Measurements from ENCODE around the gene TKT.

DNA sequence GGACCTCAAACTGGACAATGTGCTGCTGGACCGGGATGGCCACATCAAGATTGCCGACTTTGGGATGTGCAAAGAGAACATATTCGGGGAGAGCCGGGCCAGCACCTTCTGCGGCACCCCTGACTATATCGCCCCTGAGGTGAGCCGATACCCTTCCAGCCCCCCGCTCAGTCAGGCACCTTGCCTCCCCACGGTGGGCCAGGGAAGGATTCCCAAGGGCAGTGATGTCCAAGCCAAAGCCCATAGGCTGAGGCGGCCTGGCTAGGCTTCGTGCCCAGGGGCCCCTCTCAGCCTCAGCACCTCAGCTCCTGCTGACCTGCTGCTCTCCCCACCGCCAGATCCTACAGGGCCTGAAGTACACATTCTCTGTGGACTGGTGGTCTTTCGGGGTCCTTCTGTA, 67.1 kb downstream of the TKT start:
- TF ChIP-seq, protein P1, sequence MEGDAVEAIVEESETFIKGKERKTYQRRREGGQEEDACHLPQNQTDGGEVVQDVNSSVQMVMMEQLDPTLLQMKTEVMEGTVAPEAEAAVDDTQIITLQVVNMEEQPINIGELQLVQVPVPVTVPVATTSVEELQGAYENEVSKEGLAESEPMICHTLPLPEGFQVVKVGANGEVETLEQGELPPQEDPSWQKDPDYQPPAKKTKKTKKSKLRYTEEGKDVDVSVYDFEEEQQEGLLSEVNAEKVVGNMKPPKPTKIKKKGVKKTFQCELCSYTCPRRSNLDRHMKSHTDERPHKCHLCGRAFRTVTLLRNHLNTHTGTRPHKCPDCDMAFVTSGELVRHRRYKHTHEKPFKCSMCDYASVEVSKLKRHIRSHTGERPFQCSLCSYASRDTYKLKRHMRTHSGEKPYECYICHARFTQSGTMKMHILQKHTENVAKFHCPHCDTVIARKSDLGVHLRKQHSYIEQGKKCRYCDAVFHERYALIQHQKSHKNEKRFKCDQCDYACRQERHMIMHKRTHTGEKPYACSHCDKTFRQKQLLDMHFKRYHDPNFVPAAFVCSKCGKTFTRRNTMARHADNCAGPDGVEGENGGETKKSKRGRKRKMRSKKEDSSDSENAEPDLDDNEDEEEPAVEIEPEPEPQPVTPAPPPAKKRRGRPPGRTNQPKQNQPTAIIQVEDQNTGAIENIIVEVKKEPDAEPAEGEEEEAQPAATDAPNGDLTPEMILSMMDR (IDR thresholded peaks at IDR 0.05; ENCODE audit: low read length) = no peak
- no peak for TF ChIP-seq EZH2 (IDR thresholded peaks at IDR 0.05; ENCODE audit: borderline replicate concordance, low read length)
